ENCODE data around the gene ZNF791. TPM values are rescaled to one million over a fixed set of nuclear protein-coding genes. Genes with fewer than 3 reads are reported as not detected.

ZNF791 gene
- total and polyA plus RNA-seq, 2 donors from 2014 or later = 6.5 to 34.7 TPM

DNA sequence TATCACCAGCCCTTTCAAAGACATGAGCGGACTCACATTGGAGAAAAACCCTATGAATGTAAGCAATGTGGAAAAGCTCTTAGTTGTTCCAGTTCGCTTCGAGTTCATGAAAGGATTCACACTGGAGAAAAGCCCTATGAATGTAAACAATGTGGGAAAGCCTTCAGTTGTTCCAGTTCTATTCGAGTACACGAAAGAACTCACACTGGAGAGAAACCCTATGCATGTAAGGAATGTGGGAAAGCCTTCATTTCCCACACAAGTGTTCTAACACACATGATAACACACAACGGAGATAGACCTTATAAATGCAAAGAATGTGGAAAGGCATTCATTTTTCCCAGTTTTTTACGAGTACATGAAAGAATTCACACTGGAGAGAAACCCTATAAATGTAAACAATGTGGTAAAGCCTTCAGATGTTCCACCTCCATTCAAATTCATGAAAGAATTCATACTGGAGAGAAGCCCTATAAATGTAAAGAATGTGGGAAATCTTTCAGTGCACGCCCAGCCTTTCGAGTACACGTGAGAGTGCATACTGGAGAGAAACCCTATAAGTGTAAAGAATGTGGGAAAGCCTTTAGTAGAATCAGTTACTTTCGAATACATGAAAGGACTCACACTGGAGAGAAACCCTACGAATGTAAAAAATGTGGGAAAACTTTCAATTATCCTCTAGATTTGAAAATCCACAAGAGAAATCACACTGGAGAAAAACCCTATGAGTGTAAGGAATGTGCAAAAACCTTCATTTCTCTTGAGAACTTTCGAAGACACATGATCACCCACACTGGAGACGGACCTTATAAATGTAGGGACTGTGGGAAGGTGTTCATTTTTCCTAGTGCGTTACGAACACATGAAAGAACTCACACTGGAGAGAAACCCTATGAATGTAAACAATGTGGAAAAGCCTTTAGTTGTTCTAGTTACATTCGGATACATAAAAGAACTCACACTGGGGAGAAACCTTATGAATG, 17.6 kb downstream of the ZNF791 start:
- TF ChIP-seq, protein P1, sequence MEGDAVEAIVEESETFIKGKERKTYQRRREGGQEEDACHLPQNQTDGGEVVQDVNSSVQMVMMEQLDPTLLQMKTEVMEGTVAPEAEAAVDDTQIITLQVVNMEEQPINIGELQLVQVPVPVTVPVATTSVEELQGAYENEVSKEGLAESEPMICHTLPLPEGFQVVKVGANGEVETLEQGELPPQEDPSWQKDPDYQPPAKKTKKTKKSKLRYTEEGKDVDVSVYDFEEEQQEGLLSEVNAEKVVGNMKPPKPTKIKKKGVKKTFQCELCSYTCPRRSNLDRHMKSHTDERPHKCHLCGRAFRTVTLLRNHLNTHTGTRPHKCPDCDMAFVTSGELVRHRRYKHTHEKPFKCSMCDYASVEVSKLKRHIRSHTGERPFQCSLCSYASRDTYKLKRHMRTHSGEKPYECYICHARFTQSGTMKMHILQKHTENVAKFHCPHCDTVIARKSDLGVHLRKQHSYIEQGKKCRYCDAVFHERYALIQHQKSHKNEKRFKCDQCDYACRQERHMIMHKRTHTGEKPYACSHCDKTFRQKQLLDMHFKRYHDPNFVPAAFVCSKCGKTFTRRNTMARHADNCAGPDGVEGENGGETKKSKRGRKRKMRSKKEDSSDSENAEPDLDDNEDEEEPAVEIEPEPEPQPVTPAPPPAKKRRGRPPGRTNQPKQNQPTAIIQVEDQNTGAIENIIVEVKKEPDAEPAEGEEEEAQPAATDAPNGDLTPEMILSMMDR (IDR thresholded peaks at IDR 0.05; ENCODE audit: borderline replicate concordance, extremely low read depth, insufficient read depth) = no peak
- Histone ChIP-seq H3K9ac (ENCODE audit: low read length in 3 of 3) (no peak overlapping the region), H3K27me3 (ENCODE audit: control insufficient read depth, insufficient read depth, low read length) (no peaks in the 10 kb centered on the region), H3K27ac (ENCODE audit: low read depth in 2 of 2, low read length in 2 of 2) (no peak overlapping the region), H3K9me3 (ENCODE audit: control insufficient read depth in 2 of 3, insufficient read depth in 1 of 3, low read length in 3 of 3) (peaks cover 2 to 16% (median 9%) of the 10 kb centered on the region in 3 donors), H3K4me1 (ENCODE audit: control insufficient read depth in 2 of 3, insufficient read depth in 2 of 3, low read depth in 1 of 3, low read length in 3 of 3) (no peaks in the 10 kb centered on the region), H3K4me3 (ENCODE audit: low read length in 3 of 3) (no peak overlapping the region), H3K36me3 (ENCODE audit: control insufficient read depth in 2 of 3, insufficient read depth in 3 of 3, low read length in 3 of 3) (peaks cover 21 to 45% (median 21%) of the 10 kb centered on the region in 3 donors)
- no peak for DNase-seq
- intact Hi-C loops (cut with DNase I) = no loop called here
- FAIRE-seq = no peak

- no peaks in the 10 kb centered on the region for H3K27me3 ChIP-seq (ENCODE audit: control insufficient read depth, insufficient read depth, low read length)
- no peak overlapping the region for H3K4me3 ChIP-seq (ENCODE audit: low read length in 3 of 3)
- TF ChIP-seq, protein P1 (IDR thresholded peaks at IDR 0.05; ENCODE audit: borderline replicate concordance, extremely low read depth, insufficient read depth) = no peak
- no peak overlapping the region for H3K9ac ChIP-seq (ENCODE audit: low read length in 3 of 3)
- no peak for FAIRE-seq
- intact Hi-C loops (cut with DNase I) = no loop called here
- H3K36me3 ChIP-seq (ENCODE audit: control insufficient read depth in 2 of 3, insufficient read depth in 3 of 3, low read length in 3 of 3) = peaks cover 21 to 44% (median 21%) of the 10 kb centered on the region in 3 donors
- no peak for DNase-seq
- H3K27ac ChIP-seq (ENCODE audit: low read depth in 2 of 2, low read length in 2 of 2) = no peak overlapping the region
- peaks cover 2 to 16% (median 9%) of the 10 kb centered on the region in 3 donors for H3K9me3 ChIP-seq (ENCODE audit: control insufficient read depth in 2 of 3, insufficient read depth in 1 of 3, low read length in 3 of 3)
- no peaks in the 10 kb centered on the region for H3K4me1 ChIP-seq (ENCODE audit: control insufficient read depth in 2 of 3, insufficient read depth in 2 of 3, low read depth in 1 of 3, low read length in 3 of 3)
Observed at GRCh38 chr19:12629215-12629614, 18.5 kb downstream of the ZNF791 start.

- Histone ChIP-seq H3K27me3 (ENCODE audit: control insufficient read depth, insufficient read depth, low read length) (no peaks in the 10 kb centered on the region), H3K36me3 (ENCODE audit: control insufficient read depth in 2 of 3, insufficient read depth in 3 of 3, low read length in 3 of 3) (no peaks in the 10 kb centered on the region), H3K27ac (ENCODE audit: low read depth in 2 of 2, low read length in 2 of 2) (no peak overlapping the region), H3K4me1 (ENCODE audit: control insufficient read depth in 2 of 3, insufficient read depth in 2 of 3, low read depth in 1 of 3, low read length in 3 of 3) (peaks cover 0 to 6% (median 0%) of the 10 kb centered on the region in 3 donors), H3K9ac (ENCODE audit: low read length in 3 of 3) (no peak overlapping the region), H3K4me3 (ENCODE audit: low read length in 3 of 3) (no peak overlapping the region), H3K9me3 (ENCODE audit: control insufficient read depth in 2 of 3, insufficient read depth in 1 of 3, low read length in 3 of 3) (no peaks in the 10 kb centered on the region)
- FAIRE-seq (no peak), DNase-seq (peak in 1 of 5 donors; percentile 39)
- TF ChIP-seq, protein P1 (IDR thresholded peaks at IDR 0.05; ENCODE audit: borderline replicate concordance, extremely low read depth, insufficient read depth) = no peak
- intact Hi-C loops (cut with DNase I) = no loop called here
Observed at GRCh38 chr19:12636631-12637030, 25.9 kb downstream of the ZNF791 start.

Measured in kidney (tissue), 14 donors.